GM18507 (cell line): Measurements from ENCODE around the gene ATP8B4.

Experiments used
- DNase-seq: peaks from one replicate; pipeline ENCODE4 v3.0.0; 2011; ENCODE audit warnings: low read depth; ENCODE audit not compliant: insufficient read length; ENCODE audit errors: extremely low spot score
- FAIRE-seq: peaks from 2 replicates; lab custom pipeline; 2011; peaks lifted over from hg19 to GRCh38; lab: Jason Lieb, UNC

Gene ATP8B4

GRCh38 chr15:49906966-49907365 is 212.1 kb downstream of the ATP8B4 start:
- FAIRE-seq: no peak
- no peak for DNase-seq

DNA sequence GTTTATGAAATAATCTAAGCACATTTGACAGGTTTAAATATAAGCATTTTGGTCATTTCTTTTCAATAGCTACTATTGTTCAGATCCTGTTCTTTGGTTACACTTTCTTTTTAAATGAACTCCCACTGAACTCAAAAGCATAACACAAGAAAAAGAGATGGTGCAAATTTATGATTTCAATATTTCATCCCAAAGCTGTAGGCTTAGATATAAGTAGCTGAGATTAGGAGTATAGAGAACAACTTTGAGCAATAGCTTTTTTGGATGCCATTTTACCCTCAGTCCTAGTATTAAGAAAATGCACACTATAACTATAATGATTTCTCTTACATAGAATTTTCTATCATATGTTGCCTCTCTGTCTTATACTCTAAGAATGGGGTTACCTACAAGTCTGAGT is 213.8 kb downstream of the ATP8B4 start:
- DNase-seq (no peak), FAIRE-seq (no peak)

- DNase-seq (no peak), FAIRE-seq (no peak)
These were observed 214.7 kb downstream of the ATP8B4 start for GRCh38 chr15:49904296-49904695.

DNA sequence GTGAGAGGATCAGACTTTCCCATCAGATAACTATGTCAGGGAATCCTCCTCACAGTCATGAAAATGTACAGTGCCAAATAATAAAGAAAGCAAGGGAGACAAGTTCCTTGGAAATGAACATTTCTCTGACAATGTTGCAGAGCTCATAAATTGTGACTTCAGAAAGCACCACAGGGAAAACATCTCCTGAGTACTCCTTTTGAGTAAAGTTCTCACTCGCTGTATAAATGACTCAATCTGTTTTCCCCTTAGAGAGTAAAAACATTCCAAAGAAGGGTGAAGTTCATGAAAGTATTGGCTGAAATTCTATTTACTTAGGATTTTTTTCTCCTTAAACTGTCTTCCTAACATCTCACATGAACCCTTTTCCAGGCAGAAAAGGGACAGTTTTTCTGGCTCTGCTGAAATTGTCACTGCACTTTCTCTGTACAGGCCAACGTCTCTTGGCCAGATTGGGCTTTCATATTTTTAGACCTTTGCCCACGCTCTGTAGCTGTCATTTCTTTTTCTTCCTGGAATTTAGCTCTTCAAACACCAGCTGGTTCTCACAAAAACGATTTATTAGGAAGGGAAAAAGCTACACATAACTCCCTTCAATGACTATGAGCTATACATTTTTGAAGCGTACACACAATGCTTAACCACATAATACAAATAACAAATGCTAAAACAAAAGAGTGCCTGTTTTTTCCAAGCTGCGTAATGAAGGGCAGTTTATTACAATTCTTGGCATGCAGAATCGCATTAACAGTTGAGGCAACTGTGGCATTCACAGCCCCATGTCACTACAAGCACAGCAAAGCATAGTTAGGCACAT is 216.1 kb downstream of the ATP8B4 start:
- no peak for FAIRE-seq
- no peak for DNase-seq

GRCh38 chr15:49901996-49902684 is 216.9 kb downstream of the ATP8B4 start:
- no peak for DNase-seq
- no peak for FAIRE-seq

- DNase-seq: no peak
- FAIRE-seq: no peak
These were observed 217.7 kb downstream of the ATP8B4 start for GRCh38 chr15:49901321-49901720.

DNA sequence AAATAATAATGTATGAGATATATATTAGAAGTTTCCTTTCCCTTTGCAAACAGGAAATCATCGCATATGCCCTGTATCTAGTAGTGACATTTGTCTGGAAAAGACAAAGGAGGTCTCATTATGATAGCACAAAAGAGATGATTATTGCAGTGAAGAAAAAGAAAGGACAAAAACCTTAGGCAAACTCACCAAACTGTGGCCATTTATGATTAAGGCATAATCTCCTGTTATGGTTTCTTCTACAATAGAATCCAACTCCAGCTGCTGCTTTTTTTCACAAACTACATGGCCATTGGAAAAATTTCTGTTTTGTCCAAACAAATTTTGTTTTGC is 218.2 kb downstream of the ATP8B4 start:
- FAIRE-seq (no peak), DNase-seq (no peak)

DNA sequence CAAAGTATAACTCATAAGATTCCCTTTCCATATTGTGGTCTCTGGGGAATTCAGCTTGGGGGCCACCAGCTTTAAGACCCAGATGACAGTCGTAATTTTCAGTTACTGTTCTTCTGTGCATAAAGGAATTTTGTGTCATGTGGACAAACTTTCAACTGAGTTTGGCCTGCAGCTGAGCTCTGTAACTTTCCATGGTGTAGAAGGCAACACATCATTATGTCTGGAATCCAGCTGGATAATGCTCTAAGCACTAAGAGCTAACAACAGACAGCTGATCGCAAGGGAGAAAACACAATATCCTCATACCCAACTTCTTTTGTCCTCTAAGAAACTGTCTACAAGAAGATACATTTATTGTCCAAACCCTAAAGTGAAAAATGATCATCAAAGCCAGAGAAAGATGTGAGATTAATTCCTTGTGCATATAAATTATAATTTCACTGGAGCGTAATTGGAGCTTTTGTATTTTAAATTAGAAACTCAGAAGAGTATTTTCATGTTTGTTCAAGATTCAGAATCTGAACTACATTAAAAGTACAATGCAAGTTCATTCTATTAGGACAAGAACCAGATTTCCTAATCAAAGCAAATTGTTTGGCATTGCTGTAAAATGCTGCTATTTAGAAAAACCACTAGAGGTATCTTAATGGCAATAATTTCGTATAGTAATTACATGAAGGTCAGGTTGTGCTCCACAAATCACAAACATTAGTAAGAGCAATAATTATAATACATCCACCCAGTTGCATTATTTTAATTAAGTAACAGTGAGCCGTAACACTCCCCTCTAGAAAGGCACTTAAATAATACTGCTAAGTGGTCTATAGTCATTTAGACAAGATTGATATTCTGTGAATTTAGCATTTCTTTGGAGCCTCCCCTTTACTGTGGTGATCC is 218.8 kb downstream of the ATP8B4 start:
- DNase-seq (no peak), FAIRE-seq (no peak)

- DNase-seq: no peak
- FAIRE-seq: no peak
These were observed 220.3 kb downstream of the ATP8B4 start for GRCh38 chr15:49898575-49899283.

DNA sequence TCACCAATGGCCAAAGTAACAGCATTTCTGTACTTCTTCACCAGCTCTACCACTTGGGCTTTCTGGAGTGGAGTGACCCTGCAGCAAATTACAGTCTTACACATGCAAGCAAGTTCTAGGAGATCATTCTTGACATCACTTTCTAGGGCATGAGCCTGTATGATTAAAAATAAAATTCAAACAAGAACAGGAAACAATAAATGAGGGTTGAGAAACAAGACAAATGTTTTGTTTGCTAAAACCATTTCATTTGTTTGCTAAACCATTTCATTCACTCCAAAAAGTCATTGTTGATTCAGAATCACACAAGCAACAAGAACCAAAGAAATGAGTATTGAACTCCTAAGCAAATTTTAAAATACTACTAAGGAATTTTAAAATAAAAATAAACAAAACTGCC is 220.9 kb downstream of the ATP8B4 start:
- FAIRE-seq (no peak), DNase-seq (no peak)

GRCh38 chr15:49895347-49896223 is 223.4 kb downstream of the ATP8B4 start:
- DNase-seq: no peak
- no peak for FAIRE-seq

- DNase-seq (no peak), FAIRE-seq (no peak)
These were observed 228.3 kb downstream of the ATP8B4 start for GRCh38 chr15:49890689-49891088.

DNA sequence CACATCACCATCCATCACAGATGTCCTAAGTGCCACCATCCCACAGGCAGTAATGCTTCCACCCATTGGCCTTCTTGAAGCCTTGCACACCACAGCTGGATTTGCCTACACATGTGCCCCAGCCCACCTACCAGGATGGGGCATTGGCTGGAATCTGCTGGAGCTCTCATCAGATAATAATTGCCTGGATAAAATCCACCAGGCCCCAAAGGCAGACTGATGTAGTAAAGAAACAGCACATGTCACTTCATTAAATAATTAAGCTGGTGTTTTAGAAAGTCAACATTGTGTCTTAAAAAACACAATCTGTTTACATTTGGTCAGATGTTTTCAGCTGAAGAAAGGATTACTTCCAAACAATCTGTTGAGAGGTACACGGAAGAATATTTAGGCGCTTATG is 229.5 kb downstream of the ATP8B4 start:
- no peak for FAIRE-seq
- no peak for DNase-seq

DNA sequence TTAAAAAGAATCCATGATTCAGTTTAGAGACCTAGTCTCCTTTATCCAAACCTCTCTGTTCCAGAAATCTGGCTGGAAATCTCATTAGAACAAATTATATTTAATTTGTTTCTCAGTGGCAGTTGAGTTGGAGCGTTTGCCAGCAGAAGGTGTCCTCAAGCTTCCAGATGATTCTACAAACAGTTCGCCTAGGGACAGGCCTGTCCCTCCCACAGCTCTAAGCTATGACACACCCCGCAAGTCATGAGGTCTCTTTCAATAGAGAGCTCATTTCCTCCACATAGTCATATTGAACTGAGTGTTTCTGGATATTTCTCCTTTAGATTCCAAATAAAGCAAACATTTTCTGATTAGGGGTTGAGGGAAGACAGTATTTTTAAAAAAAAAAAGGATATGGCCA is 230.3 kb downstream of the ATP8B4 start:
- FAIRE-seq (no peak), DNase-seq (no peak)

- no peak for FAIRE-seq
- no peak for DNase-seq
These were observed 230.7 kb downstream of the ATP8B4 start for GRCh38 chr15:49888323-49888693.

DNA sequence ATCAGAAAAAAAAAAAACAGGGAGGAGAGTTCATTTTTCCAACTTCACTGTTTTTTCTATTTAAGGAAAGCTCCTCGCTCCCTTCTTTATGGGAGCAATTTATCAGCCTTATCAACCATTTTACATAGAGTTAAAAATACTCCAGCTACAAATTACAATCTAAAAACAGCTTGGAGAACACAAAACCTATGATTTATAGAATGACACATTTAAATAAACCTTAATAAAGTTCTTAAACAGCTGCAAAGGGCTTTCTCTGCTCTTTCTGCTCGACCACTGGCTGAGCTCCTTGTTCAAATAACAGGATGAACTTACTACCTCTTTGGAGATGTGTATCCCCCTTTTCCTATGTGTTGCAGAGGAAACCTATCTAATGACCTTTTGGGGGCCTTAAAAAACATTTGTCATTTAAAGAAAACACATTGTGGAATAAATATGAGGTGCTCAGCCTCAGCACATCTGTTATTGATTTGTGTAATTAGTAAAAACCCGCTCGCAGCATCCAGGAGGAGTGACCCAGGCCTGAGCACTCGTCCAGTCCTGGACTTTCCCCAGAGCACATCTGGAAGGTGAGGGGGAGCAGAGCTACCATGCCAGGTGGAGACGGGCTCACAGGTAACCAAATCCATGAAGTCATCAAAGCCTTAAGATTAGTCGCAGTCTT is 231.2 kb downstream of the ATP8B4 start:
- FAIRE-seq (no peak), DNase-seq (no peak)

GRCh38 chr15:49883121-49883520 is 235.9 kb downstream of the ATP8B4 start:
- DNase-seq (no peak), FAIRE-seq (no peak)

- DNase-seq (no peak), FAIRE-seq (no peak)
These were observed 237.2 kb downstream of the ATP8B4 start for GRCh38 chr15:49881866-49882265.
